GM23338 (cell line): ENCODE measurements around the gene BCKDHA. TPM values are rescaled to one million over a fixed set of nuclear protein-coding genes. Genes with fewer than 3 reads are reported as not detected.

Experiments used
- ATAC-seq: fragments of 200-7000 bp; cut with Tn5 transposase; 3 replicates; pipeline ENCODE4 v1.9.1; 2020
- DNase-seq: peaks from one replicate; pipeline ENCODE4 v3.0.0-alpha.2; 2015; ENCODE audit warnings: low spot score
- H2AFZ ChIP-seq: fragments of 200-600 bp; sonication (generic); 2 replicates; pipeline ENCODE4 v1.8.0; 2016; ENCODE audit warnings: antibody characterized with exemption, mild to moderate bottlenecking, moderate library complexity
- H3F3A ChIP-seq: fragments of 200-600 bp; sonication (generic); replicated peaks from 2 replicates; pipeline ENCODE4 v1.8.0; 2017; ENCODE audit warnings: antibody characterized with exemption, mixed run types, low read depth
- H3K27ac ChIP-seq: fragments of 200-600 bp; sonication (generic); 2 replicates; pipeline ENCODE4 v1.6.1; 2016; ENCODE audit warnings: low read depth
- H3K27me3 ChIP-seq: fragments of 200-600 bp; sonication (generic); 2 replicates; pipeline ENCODE4 v1.8.0; 2016; ENCODE audit warnings: mild to moderate bottlenecking, mixed run types, moderate library complexity; ENCODE audit not compliant: insufficient read depth
- H3K36me3 ChIP-seq: fragments of 200-600 bp; sonication (generic); 2 replicates; pipeline ENCODE4 v1.8.0; 2016; ENCODE audit warnings: mild to moderate bottlenecking; ENCODE audit not compliant: insufficient read depth
- H3K4me1 ChIP-seq: fragments of 200-600 bp; sonication (generic); 2 replicates; pipeline ENCODE4 v1.8.0; 2016; ENCODE audit warnings: mild to moderate bottlenecking, moderate library complexity; ENCODE audit not compliant: insufficient read depth
- H3K4me2 ChIP-seq: fragments of 200-600 bp; sonication (generic); 2 replicates; pipeline ENCODE4 v1.7.1; 2017; ENCODE audit warnings: mixed run types
- H3K4me3 ChIP-seq: fragments of 200-600 bp; sonication (generic); 2 replicates; pipeline ENCODE4 v1.6.1; 2016; ENCODE audit warnings: mixed run types
- H3K79me2 ChIP-seq: fragments of 200-600 bp; sonication (generic); replicated peaks from 2 replicates; pipeline ENCODE4 v1.8.0; 2017; ENCODE audit warnings: mild to moderate bottlenecking; ENCODE audit not compliant: insufficient read depth
- H3K9me2 ChIP-seq: fragments of 200-600 bp; sonication (generic); 2 replicates; pipeline ENCODE4 v1.8.0; 2017; ENCODE audit not compliant: insufficient read depth
- H4K20me1 ChIP-seq: fragments of 200-600 bp; sonication (generic); replicated peaks from 2 replicates; pipeline ENCODE4 v1.8.0; 2017; ENCODE audit warnings: mild to moderate bottlenecking; ENCODE audit not compliant: insufficient read depth
- H3K27ac Mint-ChIP-seq: 2 replicates; pipeline ENCODE4 v1.8.0; 2020; ENCODE audit warnings: inconsistent platforms, mild to moderate bottlenecking, moderate library complexity, mixed read lengths
- H3K27me3 Mint-ChIP-seq: 3 replicates; pipeline ENCODE4 v1.8.0; 2022; ENCODE audit warnings: low read depth, mild to moderate bottlenecking, moderate library complexity, mixed read lengths, inconsistent platforms; ENCODE audit not compliant: insufficient read depth, poor library complexity
- H3K36me3 Mint-ChIP-seq: 3 replicates; pipeline ENCODE4 v1.8.0; 2021; ENCODE audit warnings: low read depth, mild to moderate bottlenecking, inconsistent platforms, moderate library complexity, mixed read lengths
- H3K4me1 Mint-ChIP-seq: 3 replicates; pipeline ENCODE4 v1.8.0; 2020; ENCODE audit warnings: mild to moderate bottlenecking, inconsistent platforms, mixed read lengths
- H3K4me3 Mint-ChIP-seq: 3 replicates; pipeline ENCODE4 v1.8.0; 2021; ENCODE audit warnings: moderate library complexity, mild to moderate bottlenecking, inconsistent platforms, mixed read lengths
- H3K9me3 Mint-ChIP-seq: 3 replicates; pipeline ENCODE4 v1.8.0; 2020; ENCODE audit warnings: moderate library complexity, mild to moderate bottlenecking, inconsistent platforms, mixed read lengths
- CREB1 ChIP-seq: fragments of 250-450 bp; sonication (Bioruptor Pico); IDR thresholded peaks from 2 replicates; pipeline ENCODE4 v1.5.0; 2020; ENCODE audit warnings: low read depth, mild to moderate bottlenecking, moderate library complexity
- ETS1 ChIP-seq: IDR thresholded peaks from 2 replicates; pipeline ENCODE4 v1.6.1; 2016; ENCODE audit warnings: antibody characterized with exemption
- EZH2 ChIP-seq: fragments of 200-600 bp; sonication (generic); IDR thresholded peaks from one replicate; pipeline ENCODE4 v1.8.0; 2017; ENCODE audit warnings: antibody characterized with exemption, mild to moderate bottlenecking, low read depth; ENCODE audit not compliant: unreplicated experiment
- EZH2phosphoT487 ChIP-seq: fragments of 200-600 bp; sonication (generic); IDR thresholded peaks from one replicate; pipeline ENCODE4 v1.8.1; 2018; ENCODE audit warnings: antibody characterized with exemption; ENCODE audit not compliant: unreplicated experiment
- NANOG ChIP-seq: IDR thresholded peaks from 2 replicates; pipeline ENCODE4 v1.6.1; 2016; ENCODE audit warnings: antibody characterized with exemption, borderline replicate concordance
- POLR2AphosphoS5 ChIP-seq: IDR thresholded peaks from 2 replicates; pipeline ENCODE4 v1.6.1; 2016; ENCODE audit warnings: antibody characterized with exemption, low read depth
- REST ChIP-seq: IDR thresholded peaks from one replicate; pipeline ENCODE4 v1.6.1; 2018; ENCODE audit warnings: antibody characterized with exemption; ENCODE audit not compliant: unreplicated experiment
- STAT1 ChIP-seq: IDR thresholded peaks from one replicate; pipeline ENCODE4 v1.6.1; 2016; ENCODE audit warnings: antibody characterized with exemption; ENCODE audit not compliant: unreplicated experiment
- ZNF114 ChIP-seq: fragments of 250-450 bp; sonication (Bioruptor Pico); IDR thresholded peaks from 2 replicates; pipeline ENCODE4 v1.5.0; 2020; ENCODE audit warnings: mild to moderate bottlenecking, moderate library complexity
- ZNF331 ChIP-seq: fragments of 250-450 bp; sonication (Bioruptor Pico); IDR thresholded peaks from 2 replicates; pipeline ENCODE4 v1.5.0; 2020; ENCODE audit warnings: low read depth, mild to moderate bottlenecking, moderate library complexity
- polyA plus RNA-seq: library from polyadenylated mRNA; unstranded; fragments of >200 nt; fragmentation: Nextera tagmentation; extraction: Ambion mirVana; gene quantifications from 2 replicates; pipeline ENCODE4 v1.2.1, GENCODE V29; 2016
- total RNA-seq: library from RNA; depleted of rRNA; stranded (reverse); fragments of >200 nt; shearing (Covaris generic); gene quantifications from 2 replicates; pipeline ENCODE4 v1.2.3, GENCODE V29; 2014

Gene BCKDHA
- total and polyA plus RNA-seq, 2 experiments from 2014 or later: 15.0 to 42.4 TPM

- TF ChIP-seq ETS1 (no peak), POLR2AphosphoS5 (no peak)
Observed at GRCh38 chr19:41350735-41351338, 46.8 kb upstream of the BCKDHA start (continued).

GRCh38 chr19:41351339-41352245 lies 46.0 kb upstream of the BCKDHA start:
- H3F3A ChIP-seq: peaks cover 6% of the 10 kb centered on the region; the same call in 1 of the 2 replicates
- no peaks in the 10 kb centered on the region for H3K9me2 ChIP-seq
- H3K27me3 Mint-ChIP-seq: peaks cover 60% of the 10 kb centered on the region
- H3K27me3 ChIP-seq: peaks cover 42% of the 10 kb centered on the region
- H3K27ac Mint-ChIP-seq: no peak overlapping the region
- no peaks in the 10 kb centered on the region for H3K36me3 ChIP-seq
- peak overlapping the region; percentile 98 for H3K4me2 ChIP-seq
- DNase-seq (peak; percentile 66), ATAC-seq (peak; percentile 46)
- peaks cover 19% of the 10 kb centered on the region for H3K4me1 Mint-ChIP-seq
- H3K27ac ChIP-seq: no peak overlapping the region
- H3K9me3 Mint-ChIP-seq: no peaks in the 10 kb centered on the region; the same call in 2 of the 3 replicates
- no peaks in the 10 kb centered on the region for H3K79me2 ChIP-seq
- H3K4me1 ChIP-seq: peaks cover 12% of the 10 kb centered on the region; the same call in 1 of the 2 replicates
- peaks cover 2% of the 10 kb centered on the region; the same call in 2 of the 3 replicates for H3K36me3 Mint-ChIP-seq
- no peak for TF ChIP-seq NANOG
- peak; percentile 47 for TF ChIP-seq EZH2
- peak overlapping the region; percentile 91 for H3K4me3 ChIP-seq
- peak overlapping the region; percentile 87 for H3K4me3 Mint-ChIP-seq
- H2AFZ ChIP-seq: peak overlapping the region; percentile 66
- H4K20me1 ChIP-seq: 0 out of 2 replicates have a peak, but pooled peaks cover 3% of the 10 kb centered on the region

- Mint-ChIP-seq H3K4me1 (peaks cover 19% of the 10 kb centered on the region), H3K4me3 (peak overlapping the region; percentile 87), H3K27me3 (peaks cover 62% of the 10 kb centered on the region), H3K27ac (no peak overlapping the region), H3K36me3 (peaks cover 2% of the 10 kb centered on the region; the same call in 2 of the 3 replicates), H3K9me3 (no peaks in the 10 kb centered on the region; the same call in 2 of the 3 replicates)
- H3F3A ChIP-seq: peaks cover 6% of the 10 kb centered on the region; the same call in 1 of the 2 replicates
- H3K36me3 ChIP-seq: no peaks in the 10 kb centered on the region
- peak overlapping the region; percentile 96; the same call in 1 of the 2 replicates for H2AFZ ChIP-seq
- H3K4me1 ChIP-seq: peaks cover 12% of the 10 kb centered on the region; the same call in 1 of the 2 replicates
- H3K4me2 ChIP-seq: peak overlapping the region; percentile 98
- no peaks in the 10 kb centered on the region for H3K9me2 ChIP-seq
- H3K27me3 ChIP-seq: peaks cover 42% of the 10 kb centered on the region
- no peak overlapping the region for H3K27ac ChIP-seq
- ATAC-seq (no peak), DNase-seq (no peak)
- no peak for TF ChIP-seq POLR2AphosphoS5
- no peak for TF ChIP-seq EZH2
- no peak for TF ChIP-seq ZNF331 (CRISPR knock-in tag)
- no peak for TF ChIP-seq EZH2phosphoT487
- no peak for TF ChIP-seq STAT1
- TF ChIP-seq CREB1: no peak
- no peak for TF ChIP-seq REST
- TF ChIP-seq ZNF114 (CRISPR knock-in tag): no peak
- TF ChIP-seq NANOG: no peak
- H3K79me2 ChIP-seq: no peaks in the 10 kb centered on the region
- H4K20me1 ChIP-seq: 0 out of 2 replicates have a peak, but pooled peaks cover 3% of the 10 kb centered on the region
- H3K4me3 ChIP-seq: peak overlapping the region; percentile 91
Observed at GRCh38 chr19:41352279-41352608, 45.4 kb upstream of the BCKDHA start.
